ENCODE results near the gene DDX55.

DNA sequence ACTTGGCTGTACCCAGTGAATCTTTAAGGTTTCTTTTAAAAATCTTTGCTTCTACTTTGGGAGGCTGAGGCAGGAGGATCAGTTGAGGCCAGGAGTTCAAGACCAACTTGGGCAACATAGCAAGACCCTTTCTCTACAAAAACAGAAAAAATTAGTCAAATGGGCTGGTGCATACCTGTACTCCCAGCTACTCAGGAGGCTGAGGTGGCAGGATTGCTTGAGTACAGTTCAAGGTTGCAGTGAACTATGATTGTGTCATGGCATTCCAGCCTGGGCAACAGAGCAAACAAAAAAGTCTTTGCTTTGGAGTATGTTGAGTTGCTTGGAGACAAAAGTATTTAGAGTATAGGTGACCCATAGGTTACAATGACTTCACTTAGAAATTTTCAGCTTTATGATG is 6.2 kb upstream of the DDX55 start:
- TF ChIP-seq EZH2 (IDR thresholded peaks at IDR 0.05; ENCODE audit: low read length): no peak
- TF ChIP-seq, protein P1, sequence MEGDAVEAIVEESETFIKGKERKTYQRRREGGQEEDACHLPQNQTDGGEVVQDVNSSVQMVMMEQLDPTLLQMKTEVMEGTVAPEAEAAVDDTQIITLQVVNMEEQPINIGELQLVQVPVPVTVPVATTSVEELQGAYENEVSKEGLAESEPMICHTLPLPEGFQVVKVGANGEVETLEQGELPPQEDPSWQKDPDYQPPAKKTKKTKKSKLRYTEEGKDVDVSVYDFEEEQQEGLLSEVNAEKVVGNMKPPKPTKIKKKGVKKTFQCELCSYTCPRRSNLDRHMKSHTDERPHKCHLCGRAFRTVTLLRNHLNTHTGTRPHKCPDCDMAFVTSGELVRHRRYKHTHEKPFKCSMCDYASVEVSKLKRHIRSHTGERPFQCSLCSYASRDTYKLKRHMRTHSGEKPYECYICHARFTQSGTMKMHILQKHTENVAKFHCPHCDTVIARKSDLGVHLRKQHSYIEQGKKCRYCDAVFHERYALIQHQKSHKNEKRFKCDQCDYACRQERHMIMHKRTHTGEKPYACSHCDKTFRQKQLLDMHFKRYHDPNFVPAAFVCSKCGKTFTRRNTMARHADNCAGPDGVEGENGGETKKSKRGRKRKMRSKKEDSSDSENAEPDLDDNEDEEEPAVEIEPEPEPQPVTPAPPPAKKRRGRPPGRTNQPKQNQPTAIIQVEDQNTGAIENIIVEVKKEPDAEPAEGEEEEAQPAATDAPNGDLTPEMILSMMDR (optimal IDR thresholded peaks at IDR 0.05 in 1 of 3, IDR thresholded peaks at IDR 0.05 in 1 of 3, conservative IDR thresholded peaks at IDR 0.05 in 1 of 3; ENCODE audit: extremely low read depth in 1 of 3, insufficient read depth in 2 of 3, low read length in 3 of 3): no peak
